ENCODE measurements around the gene SLC4A7.
"Not testable (repeated sequence)": the region's sequence is repeated elsewhere in the genome, so short reads cannot be mapped to it uniquely, and the experiment has no call there.

DNA sequence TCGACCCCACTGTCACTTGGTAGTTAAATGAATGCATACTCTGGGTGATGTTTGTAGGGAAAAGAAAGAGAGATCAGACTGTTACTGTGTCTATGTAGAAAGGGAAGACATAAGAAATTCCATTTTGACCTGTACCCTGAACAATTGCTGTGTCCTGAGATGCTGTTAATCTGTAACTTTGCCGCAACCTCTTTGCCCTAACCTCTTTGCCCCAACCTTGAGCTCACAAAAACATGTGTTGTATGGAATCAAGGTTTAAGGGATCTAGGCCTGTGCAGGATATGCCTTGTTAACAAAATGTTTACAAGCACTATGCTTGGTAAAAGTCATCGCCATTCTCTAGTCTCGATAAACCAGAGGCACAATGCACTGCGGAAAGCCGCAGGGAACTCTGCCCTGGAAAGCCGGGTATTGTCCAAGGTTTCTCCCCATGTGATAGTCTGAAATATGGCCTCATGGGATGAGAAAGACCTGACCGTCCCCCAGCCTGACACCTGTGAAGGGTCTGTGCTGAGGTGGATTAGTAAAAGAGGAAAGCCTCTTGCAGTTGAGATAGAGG lies 47.1 kb upstream of the SLC4A7 start:
- TF ChIP-seq, protein P1, sequence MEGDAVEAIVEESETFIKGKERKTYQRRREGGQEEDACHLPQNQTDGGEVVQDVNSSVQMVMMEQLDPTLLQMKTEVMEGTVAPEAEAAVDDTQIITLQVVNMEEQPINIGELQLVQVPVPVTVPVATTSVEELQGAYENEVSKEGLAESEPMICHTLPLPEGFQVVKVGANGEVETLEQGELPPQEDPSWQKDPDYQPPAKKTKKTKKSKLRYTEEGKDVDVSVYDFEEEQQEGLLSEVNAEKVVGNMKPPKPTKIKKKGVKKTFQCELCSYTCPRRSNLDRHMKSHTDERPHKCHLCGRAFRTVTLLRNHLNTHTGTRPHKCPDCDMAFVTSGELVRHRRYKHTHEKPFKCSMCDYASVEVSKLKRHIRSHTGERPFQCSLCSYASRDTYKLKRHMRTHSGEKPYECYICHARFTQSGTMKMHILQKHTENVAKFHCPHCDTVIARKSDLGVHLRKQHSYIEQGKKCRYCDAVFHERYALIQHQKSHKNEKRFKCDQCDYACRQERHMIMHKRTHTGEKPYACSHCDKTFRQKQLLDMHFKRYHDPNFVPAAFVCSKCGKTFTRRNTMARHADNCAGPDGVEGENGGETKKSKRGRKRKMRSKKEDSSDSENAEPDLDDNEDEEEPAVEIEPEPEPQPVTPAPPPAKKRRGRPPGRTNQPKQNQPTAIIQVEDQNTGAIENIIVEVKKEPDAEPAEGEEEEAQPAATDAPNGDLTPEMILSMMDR (conservative IDR thresholded peaks at IDR 0.05 in 1 of 2, IDR thresholded peaks at IDR 0.05 in 1 of 2; ENCODE audit: low read depth in 1 of 2, low read length in 2 of 2), result not testable (repeated sequence)
- TF ChIP-seq EZH2 (IDR thresholded peaks at IDR 0.05; ENCODE audit: low read length, missing control alignments), result not testable (repeated sequence)
